MM.1S (cell line): Measurements from ENCODE around the gene DDN.

Experiments
- DNase-seq: peaks from one replicate; pipeline ENCODE4 v3.0.0-alpha.2; 2015
- H2AFZ ChIP-seq: fragments of 300-600 bp; sonication (generic); 2 replicates; pipeline ENCODE4 v1.6.0; 2016; ENCODE audit warnings: antibody characterized with exemption, low read length
- H3F3A ChIP-seq: fragments of 300-600 bp; sonication (generic); 2 replicates; pipeline ENCODE4 v1.6.1; 2016; ENCODE audit warnings: mild to moderate bottlenecking, antibody characterized with exemption, low read length, moderate library complexity, mixed read lengths; ENCODE audit not compliant: insufficient read depth
- H3K27ac ChIP-seq: fragments of 300-600 bp; sonication (generic); 2 replicates; pipeline ENCODE4 v1.5.1; 2016; ENCODE audit warnings: mild to moderate bottlenecking, low read length
- H3K27me3 ChIP-seq: fragments of 300-600 bp; sonication (generic); replicated peaks from 2 replicates; pipeline ENCODE4 v1.6.0; 2016; ENCODE audit warnings: low read length; ENCODE audit not compliant: insufficient read depth
- H3K36me3 ChIP-seq: fragments of 300-600 bp; sonication (generic); replicated peaks from 2 replicates; pipeline ENCODE4 v1.6.1; 2016; ENCODE audit warnings: mild to moderate bottlenecking, low read length, mixed read lengths; ENCODE audit not compliant: insufficient read depth
- H3K4me1 ChIP-seq: fragments of 300-600 bp; sonication (generic); 2 replicates; pipeline ENCODE4 v1.6.1; 2016; ENCODE audit warnings: low read length, mixed read lengths
- H3K4me2 ChIP-seq: fragments of 300-600 bp; sonication (generic); 2 replicates; pipeline ENCODE4 v1.6.0; 2016; ENCODE audit warnings: low read depth, low read length
- H3K4me3 ChIP-seq: fragments of 300-600 bp; sonication (generic); 2 replicates; pipeline ENCODE4 v1.5.1; 2016; ENCODE audit warnings: low read length, mixed read lengths
- H3K79me2 ChIP-seq: fragments of 300-600 bp; sonication (generic); 2 replicates; pipeline ENCODE4 v1.6.1; 2016; ENCODE audit warnings: mixed run types, low read length, mixed read lengths
- H3K9ac ChIP-seq: fragments of 300-600 bp; sonication (generic); 2 replicates; pipeline ENCODE4 v1.6.1; 2016; ENCODE audit warnings: low read length, mixed read lengths
- H3K9me2 ChIP-seq: fragments of 300-600 bp; sonication (generic); replicated peaks from 2 replicates; pipeline ENCODE4 v1.6.1; 2016; ENCODE audit warnings: mild to moderate bottlenecking, low read length, mixed read lengths; ENCODE audit not compliant: insufficient read depth
- H3K9me3 ChIP-seq: fragments of 300-600 bp; sonication (generic); replicated peaks from 2 replicates; pipeline ENCODE4 v1.6.1; 2016; ENCODE audit warnings: mild to moderate bottlenecking, low read length, mixed read lengths; ENCODE audit not compliant: insufficient read depth
- H4K20me1 ChIP-seq: fragments of 300-600 bp; sonication (generic); 2 replicates; pipeline ENCODE4 v1.6.1; 2016; ENCODE audit warnings: mild to moderate bottlenecking, low read length, moderate library complexity, mixed read lengths; ENCODE audit not compliant: insufficient read depth
- CTCF ChIP-seq: fragments of 300-600 bp; sonication (generic); IDR thresholded peaks from 2 replicates; pipeline ENCODE4 v1.5.1; 2016; ENCODE audit warnings: antibody characterized with exemption, low read length, mixed read lengths
- EZH2 ChIP-seq: fragments of 300-600 bp; sonication (generic); optimal IDR thresholded peaks from 2 replicates; pipeline ENCODE3; 2017; ENCODE audit warnings: low read depth, mild to moderate bottlenecking, antibody characterized with exemption, low read length, mixed read lengths
- EZH2phosphoT487 ChIP-seq: fragments of 300-600 bp; sonication (generic); IDR thresholded peaks from 2 replicates; pipeline ENCODE4 v1.6.1; 2018; ENCODE audit warnings: antibody characterized with exemption, low read length

Gene DDN

DNA sequence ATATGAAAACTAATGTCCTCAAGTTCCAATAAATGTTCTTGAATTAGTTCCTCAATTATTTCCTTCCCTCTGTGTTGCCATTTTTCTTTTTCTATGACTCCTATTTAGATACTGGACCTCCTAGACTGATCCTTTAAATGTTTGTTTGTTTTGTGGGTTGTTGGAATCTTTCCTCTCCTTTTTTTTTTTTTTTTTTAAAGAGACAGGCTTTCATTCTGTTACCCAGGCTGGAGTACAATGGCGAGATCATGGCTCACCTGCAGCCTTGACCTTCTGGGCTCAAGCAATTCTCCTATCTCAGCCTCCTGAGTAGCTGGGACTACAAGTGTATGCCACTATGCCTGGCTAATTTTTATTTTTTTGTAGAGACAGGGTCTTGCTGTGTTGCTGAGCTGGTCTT lies 9.8 kb upstream of the DDN start:
- Histone ChIP-seq H3K4me3 (no peak overlapping the region), H3K27ac (no peak overlapping the region), H4K20me1 (0 out of 2 replicates have a peak, but pooled peaks cover 3% of the 10 kb centered on the region), H3K36me3 (0 out of 2 replicates have a peak, but pooled peaks cover 5% of the 10 kb centered on the region), H3K4me2 (no peak overlapping the region), H3K9me3 (no peaks in the 10 kb centered on the region), H3K79me2 (no peaks in the 10 kb centered on the region), H3F3A (no peaks in the 10 kb centered on the region), H3K9ac (no peak overlapping the region), H3K27me3 (no peaks in the 10 kb centered on the region), H3K4me1 (no peaks in the 10 kb centered on the region), H2AFZ (no peak overlapping the region), H3K9me2 (no peaks in the 10 kb centered on the region)
- DNase-seq: no peak
- TF ChIP-seq EZH2: no peak
- TF ChIP-seq CTCF: no peak
- no peak for TF ChIP-seq EZH2phosphoT487

- no peaks in the 10 kb centered on the region for H3K79me2 ChIP-seq
- TF ChIP-seq CTCF (no peak), EZH2 (no peak), EZH2phosphoT487 (no peak)
- peaks cover 8% of the 10 kb centered on the region for H3K4me1 ChIP-seq
- H3K36me3 ChIP-seq: no peaks in the 10 kb centered on the region
- no peak overlapping the region for H3K27ac ChIP-seq
- no peaks in the 10 kb centered on the region for H3K9me2 ChIP-seq
- DNase-seq: no peak
- H3K27me3 ChIP-seq: peaks cover 15% of the 10 kb centered on the region
- H3F3A ChIP-seq: peaks cover 13% of the 10 kb centered on the region; the same call in 1 of the 2 replicates
- H3K9me3 ChIP-seq: no peaks in the 10 kb centered on the region
- H3K4me3 ChIP-seq: peak overlapping the region; percentile 76
- no peaks in the 10 kb centered on the region for H4K20me1 ChIP-seq
- peak overlapping the region; percentile 100 for H3K4me2 ChIP-seq
- H3K9ac ChIP-seq: peak overlapping the region; percentile 67; the same call in 1 of the 2 replicates
- H2AFZ ChIP-seq: no peak overlapping the region
These were observed 1.2 kb upstream of the DDN start for GRCh38 chr12:49000346-49000745.

GRCh38 chr12:48998497-48999353 lies 450 bp downstream of the DDN start:
- Histone ChIP-seq H3K9me2 (no peaks in the 10 kb centered on the region), H3K4me3 (peak overlapping the region; percentile 68), H3K4me1 (peaks cover 8% of the 10 kb centered on the region), H3K79me2 (no peaks in the 10 kb centered on the region), H3K4me2 (peak overlapping the region; percentile 100), H2AFZ (peak overlapping the region; percentile 86), H3K9ac (peak overlapping the region; percentile 41; the same call in 1 of the 2 replicates), H3K36me3 (no peaks in the 10 kb centered on the region), H3K27ac (no peak overlapping the region), H3K9me3 (no peaks in the 10 kb centered on the region), H4K20me1 (no peaks in the 10 kb centered on the region), H3K27me3 (peaks cover 21% of the 10 kb centered on the region), H3F3A (peaks cover 13% of the 10 kb centered on the region; the same call in 1 of the 2 replicates)
- TF ChIP-seq EZH2: no peak
- DNase-seq: peak; percentile 32
